Colonic mucosa (tissue), 4 donors: Measurements from ENCODE around the gene FBN1. TPM values are rescaled to one million over a fixed set of nuclear protein-coding genes. Genes with fewer than 3 reads are reported as not detected.

ENCODE experiments used
- DNase-seq: peaks from one replicate; pipeline ENCODE4 v3.0.0-alpha.2; 2020
- H3K27ac ChIP-seq: fragments of 200-600 bp; one replicate; pipeline ENCODE4 v1.8.0; 2021
- H3K27me3 ChIP-seq: fragments of 200-600 bp; one replicate; pipeline ENCODE4 v1.8.0; 2021
- H3K36me3 ChIP-seq: fragments of 200-600 bp; one replicate; pipeline ENCODE4 v1.8.0; 2021
- H3K4me1 ChIP-seq: fragments of 200-600 bp; one replicate; pipeline ENCODE4 v1.8.0; 2021; ENCODE audit warnings: mild to moderate bottlenecking
- H3K4me3 ChIP-seq: fragments of 200-600 bp; one replicate; pipeline ENCODE4 v1.8.0; 2021
- H3K9ac ChIP-seq, 2 donors: one replicate each; pipeline ENCODE4 v1.7.0; 2013; ENCODE audit warnings: control low read depth in 2 of 2, low read depth in 2 of 2, low read length in 2 of 2
- H3K9me3 ChIP-seq: fragments of 200-600 bp; one replicate; pipeline ENCODE4 v1.8.0; 2021
- intact Hi-C: fragments of 100-400 bp; cut with DNase I; formaldehyde crosslinking; loops from one replicate; pipeline ENCODE4 v1.14.1; 2022
- total RNA-seq, 2 donors: library from RNA; stranded (reverse); fragmentation: NEBNext Ultra II Directional in 1 of 2; extraction: Animal tissue kit (Norgen Biotek cat#: 25700) in 1 of 2; gene quantifications; one replicate each; pipeline ENCODE4 v1.2.1, GENCODE V29; 2021
- TF ChIP-seq, protein P1 (sequence below): fragments of 200-600 bp; IDR thresholded peaks from one replicate; pipeline ENCODE4 v1.8.0; 2022; ENCODE audit warnings: antibody characterized with exemption, mild to moderate bottlenecking
- donor health status: healthy.
- donor health status: DM: no; HTN: no; CAD: no.
- donor health status: DM: no; HTN: no; CAD: no.

FBN1 gene
- total RNA-seq, 2 donors from 2014 or later, result 6.6 to 19.5 TPM

GRCh38 chr15:48499978-48500377, 145.5 kb downstream of the FBN1 start:
- no peaks in the 10 kb centered on the region for H3K4me1 ChIP-seq
- no peak overlapping the region for H3K27ac ChIP-seq
- H3K36me3 ChIP-seq, result no peaks in the 10 kb centered on the region
- H3K27me3 ChIP-seq, result no peaks in the 10 kb centered on the region
- TF ChIP-seq, protein P1, sequence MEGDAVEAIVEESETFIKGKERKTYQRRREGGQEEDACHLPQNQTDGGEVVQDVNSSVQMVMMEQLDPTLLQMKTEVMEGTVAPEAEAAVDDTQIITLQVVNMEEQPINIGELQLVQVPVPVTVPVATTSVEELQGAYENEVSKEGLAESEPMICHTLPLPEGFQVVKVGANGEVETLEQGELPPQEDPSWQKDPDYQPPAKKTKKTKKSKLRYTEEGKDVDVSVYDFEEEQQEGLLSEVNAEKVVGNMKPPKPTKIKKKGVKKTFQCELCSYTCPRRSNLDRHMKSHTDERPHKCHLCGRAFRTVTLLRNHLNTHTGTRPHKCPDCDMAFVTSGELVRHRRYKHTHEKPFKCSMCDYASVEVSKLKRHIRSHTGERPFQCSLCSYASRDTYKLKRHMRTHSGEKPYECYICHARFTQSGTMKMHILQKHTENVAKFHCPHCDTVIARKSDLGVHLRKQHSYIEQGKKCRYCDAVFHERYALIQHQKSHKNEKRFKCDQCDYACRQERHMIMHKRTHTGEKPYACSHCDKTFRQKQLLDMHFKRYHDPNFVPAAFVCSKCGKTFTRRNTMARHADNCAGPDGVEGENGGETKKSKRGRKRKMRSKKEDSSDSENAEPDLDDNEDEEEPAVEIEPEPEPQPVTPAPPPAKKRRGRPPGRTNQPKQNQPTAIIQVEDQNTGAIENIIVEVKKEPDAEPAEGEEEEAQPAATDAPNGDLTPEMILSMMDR, result no peak
- intact Hi-C loops, result no loop called here
- H3K4me3 ChIP-seq, result no peak overlapping the region
- H3K9ac ChIP-seq, result no peak overlapping the region
- no peaks in the 10 kb centered on the region for H3K9me3 ChIP-seq
- DNase-seq, result no peak

- no peak overlapping the region for H3K27ac ChIP-seq
- no peaks in the 10 kb centered on the region for H3K36me3 ChIP-seq
- no peaks in the 10 kb centered on the region for H3K9me3 ChIP-seq
- no peak for DNase-seq
- H3K4me3 ChIP-seq, result no peak overlapping the region
- H3K4me1 ChIP-seq, result no peaks in the 10 kb centered on the region
- TF ChIP-seq, protein P1, result no peak
- intact Hi-C loops, result no loop called here
- no peak overlapping the region for H3K9ac ChIP-seq
- no peaks in the 10 kb centered on the region for H3K27me3 ChIP-seq
These were observed 146.7 kb downstream of the FBN1 start for GRCh38 chr15:48498828-48499227.

- Histone ChIP-seq H3K36me3 (no peaks in the 10 kb centered on the region), H3K27me3 (no peaks in the 10 kb centered on the region), H3K4me1 (no peaks in the 10 kb centered on the region), H3K4me3 (no peak overlapping the region), H3K9me3 (no peaks in the 10 kb centered on the region), H3K9ac (no peak overlapping the region), H3K27ac (no peak overlapping the region)
- TF ChIP-seq, protein P1, result no peak
- DNase-seq, result no peak
- intact Hi-C loops, result no loop called here
These were observed 150.9 kb downstream of the FBN1 start for GRCh38 chr15:48494631-48495030.

DNA sequence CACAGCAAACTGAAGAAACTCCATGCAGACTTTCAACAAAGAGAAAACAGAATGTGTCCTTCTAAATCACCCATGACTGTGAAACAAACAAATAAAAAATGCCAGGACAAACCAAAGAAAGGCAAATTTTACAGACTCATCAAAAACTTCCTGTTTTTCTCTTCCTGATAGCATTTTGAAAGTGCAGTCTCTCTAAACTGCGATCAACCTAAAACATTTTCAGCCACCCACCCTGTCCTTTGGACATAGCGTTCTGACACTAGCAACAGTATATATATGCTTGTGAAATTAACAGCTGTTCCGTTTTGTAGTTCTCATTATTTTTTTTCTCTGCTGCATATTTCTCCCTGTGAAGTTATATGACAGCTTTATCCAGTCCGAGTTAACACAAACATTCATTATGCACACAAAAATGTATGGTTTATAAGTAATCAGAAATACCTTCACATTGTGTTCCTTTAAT, 151.7 kb downstream of the FBN1 start:
- H3K9ac ChIP-seq, result no peak overlapping the region
- no peak overlapping the region for H3K4me3 ChIP-seq
- no peaks in the 10 kb centered on the region for H3K4me1 ChIP-seq
- H3K36me3 ChIP-seq, result no peaks in the 10 kb centered on the region
- DNase-seq, result no peak
- no peaks in the 10 kb centered on the region for H3K27me3 ChIP-seq
- H3K27ac ChIP-seq, result no peak overlapping the region
- TF ChIP-seq, protein P1, result no peak
- no peaks in the 10 kb centered on the region for H3K9me3 ChIP-seq
- intact Hi-C loops, result no loop called here

- no peak overlapping the region for H3K9ac ChIP-seq
- H3K4me3 ChIP-seq, result no peak overlapping the region
- H3K27ac ChIP-seq, result no peak overlapping the region
- TF ChIP-seq, protein P1, result no peak
- no peaks in the 10 kb centered on the region for H3K36me3 ChIP-seq
- no peaks in the 10 kb centered on the region for H3K27me3 ChIP-seq
- no peaks in the 10 kb centered on the region for H3K9me3 ChIP-seq
- no peaks in the 10 kb centered on the region for H3K4me1 ChIP-seq
- intact Hi-C loops, result no loop called here
- DNase-seq, result no peak
These were observed 152.3 kb downstream of the FBN1 start for GRCh38 chr15:48493084-48493762.
